HK-2 (cell line): ENCODE data around the gene NAP1L5.

Experiments used
- DNase-seq: peaks from one replicate; pipeline ENCODE4 v3.0.0-alpha.2; 2018; ENCODE audit not compliant: unreplicated experiment

The NAP1L5 gene

GRCh38 chr4:88722276-88722780 lies 24.7 kb upstream of the NAP1L5 start:
- no peak for DNase-seq

- DNase-seq = no peak
Observed at GRCh38 chr4:88720451-88721428, 23.1 kb upstream of the NAP1L5 start.

GRCh38 chr4:88719381-88719780 lies 21.8 kb upstream of the NAP1L5 start:
- no peak for DNase-seq

DNA sequence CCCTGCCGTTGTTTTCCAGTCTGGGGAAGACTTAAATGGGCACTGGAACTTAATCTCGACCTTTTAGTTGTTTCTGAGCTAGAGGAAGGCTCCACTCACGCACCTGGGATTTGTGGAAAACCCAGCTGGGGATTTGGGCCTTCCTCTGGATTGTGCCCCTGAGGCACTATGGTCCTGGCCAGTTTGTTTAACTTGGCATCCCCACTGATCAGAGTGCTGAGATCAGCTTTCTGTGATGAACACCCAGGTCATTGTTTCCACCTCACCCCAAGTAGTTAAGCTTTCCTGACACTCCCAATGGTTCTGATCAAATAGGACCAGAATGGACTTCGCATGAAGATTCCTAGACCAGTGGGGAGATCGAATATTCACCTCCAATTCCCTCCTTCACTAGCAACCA lies 20.5 kb upstream of the NAP1L5 start:
- DNase-seq = no peak

DNA sequence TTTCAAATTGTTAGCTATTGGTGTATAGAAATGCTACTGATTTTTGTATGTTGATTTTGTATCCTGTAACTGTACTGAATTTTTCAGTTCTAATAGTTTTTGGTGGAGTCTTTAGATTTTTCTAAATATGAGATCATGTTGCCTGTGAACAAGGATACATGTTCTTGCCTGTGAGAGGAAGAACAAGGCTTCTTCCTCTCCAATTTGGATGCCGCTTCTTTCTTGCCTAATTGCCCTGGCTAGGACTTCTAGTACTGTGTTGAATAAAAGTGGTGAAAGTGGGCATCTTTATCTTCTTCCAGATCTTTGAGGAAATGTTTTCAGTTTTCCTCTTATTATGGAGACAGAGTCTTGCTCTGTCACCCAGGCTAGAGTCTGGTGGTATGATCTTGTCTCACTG lies 16.2 kb upstream of the NAP1L5 start:
- DNase-seq = no peak

- DNase-seq = no peak
Observed at GRCh38 chr4:88709989-88710388, 12.4 kb upstream of the NAP1L5 start.

DNA sequence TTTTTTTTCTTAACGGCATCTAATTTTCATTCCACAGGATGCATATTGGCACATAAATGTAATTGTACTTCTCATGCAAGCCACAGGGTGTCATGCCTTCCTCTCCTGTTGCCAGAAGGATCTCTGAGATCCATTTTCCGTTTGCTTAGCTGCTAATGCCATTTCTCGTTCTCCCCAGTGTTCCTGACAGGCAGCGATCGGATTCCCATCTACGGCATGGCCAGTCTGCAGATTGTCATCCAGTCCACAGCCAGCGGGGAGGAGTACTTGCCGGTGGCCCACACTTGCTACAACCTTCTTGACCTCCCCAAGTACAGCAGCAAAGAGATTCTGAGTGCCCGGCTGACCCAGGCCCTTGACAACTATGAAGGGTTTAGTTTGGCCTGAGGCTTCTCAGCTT lies 8.9 kb upstream of the NAP1L5 start:
- no peak for DNase-seq

- DNase-seq = no peak
Observed at GRCh38 chr4:88705805-88706492, 8.3 kb upstream of the NAP1L5 start.

DNA sequence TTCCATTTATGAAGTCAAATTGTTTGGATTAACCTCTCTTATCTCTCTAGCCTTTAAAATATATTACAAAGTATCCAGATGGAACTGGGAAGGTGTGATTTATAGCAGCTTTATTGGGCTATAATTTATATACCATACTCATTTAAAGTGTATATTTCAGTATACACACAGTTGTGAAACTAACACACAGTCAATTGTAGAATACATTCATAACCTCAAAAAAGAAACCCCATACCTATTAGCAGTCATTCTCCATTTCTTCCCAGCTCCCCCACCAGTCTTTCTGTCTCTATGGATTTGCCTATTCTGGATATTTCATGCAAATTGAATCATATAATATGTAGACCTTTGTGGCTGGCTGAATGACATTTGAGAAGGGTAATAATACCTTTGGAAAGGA lies 7.6 kb upstream of the NAP1L5 start:
- DNase-seq = no peak

DNA sequence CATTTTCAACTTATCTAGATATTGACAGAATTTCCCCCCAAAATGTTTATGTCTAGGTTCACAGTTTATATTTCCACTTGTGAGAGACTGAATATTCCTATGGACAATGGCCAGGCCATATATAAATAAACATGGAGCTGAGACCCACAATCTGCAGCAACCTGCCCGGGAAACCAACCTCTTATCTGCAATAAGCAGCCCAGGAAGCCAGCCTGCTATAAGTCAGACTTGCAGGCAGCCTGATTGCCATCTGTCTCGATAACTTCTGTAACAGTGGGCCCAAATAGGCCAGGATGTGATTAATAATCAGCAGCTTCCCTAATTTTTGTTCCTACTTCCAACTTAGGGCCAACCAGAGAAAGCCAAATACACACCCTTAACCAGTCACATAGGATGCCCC lies 5.2 kb upstream of the NAP1L5 start:
- no peak for DNase-seq

GRCh38 chr4:88698519-88698918 lies 890 bp upstream of the NAP1L5 start:
- no peak for DNase-seq

GRCh38 chr4:88697141-88697540 lies 488 bp downstream of the NAP1L5 start:
- DNase-seq = no peak

GRCh38 chr4:88696630-88697029 lies 999 bp downstream of the NAP1L5 start:
- DNase-seq = no peak

GRCh38 chr4:88693792-88694191 lies 3.8 kb downstream of the NAP1L5 start:
- no peak for DNase-seq

- no peak for DNase-seq
Observed at GRCh38 chr4:88690355-88690754, 7.3 kb downstream of the NAP1L5 start.

DNA sequence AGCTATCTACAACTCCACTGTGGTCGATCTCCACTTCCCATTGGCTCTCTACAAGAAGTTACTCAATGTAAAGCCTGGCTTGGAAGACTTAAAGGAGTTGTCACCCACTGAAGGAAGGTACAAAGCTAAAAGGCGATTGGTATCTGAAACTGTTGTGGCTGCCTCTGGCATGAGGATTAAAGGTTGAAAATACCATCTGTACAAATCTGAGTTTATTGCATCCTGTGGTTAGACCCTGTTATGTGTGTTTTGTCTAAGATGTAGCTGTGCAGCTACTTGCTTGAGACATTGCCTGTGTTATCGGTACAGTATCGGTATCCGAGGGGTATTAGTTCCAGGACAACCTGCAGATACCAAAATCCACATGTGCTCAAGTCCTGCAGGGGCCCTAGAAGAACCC lies 16.4 kb downstream of the NAP1L5 start:
- no peak for DNase-seq

DNA sequence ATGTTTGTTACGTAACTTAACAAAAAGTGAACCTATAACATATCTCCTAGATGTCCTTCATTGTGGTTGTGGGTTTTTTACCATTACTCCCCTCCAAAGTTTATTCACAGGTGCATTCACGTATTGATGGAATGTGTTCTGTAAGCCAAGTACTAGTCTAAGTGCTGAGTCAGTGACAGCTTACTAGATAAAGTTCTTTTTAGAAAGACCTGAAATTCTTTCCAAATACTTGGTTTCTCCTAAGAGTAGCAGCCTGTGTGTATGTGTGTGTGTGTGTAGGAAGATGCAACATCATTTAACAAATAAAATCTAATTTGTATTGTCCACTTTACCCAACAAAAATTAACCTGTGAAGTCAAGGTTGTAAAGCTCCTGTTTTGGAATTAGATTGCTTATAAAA lies 22.1 kb downstream of the NAP1L5 start:
- no peak for DNase-seq

DNA sequence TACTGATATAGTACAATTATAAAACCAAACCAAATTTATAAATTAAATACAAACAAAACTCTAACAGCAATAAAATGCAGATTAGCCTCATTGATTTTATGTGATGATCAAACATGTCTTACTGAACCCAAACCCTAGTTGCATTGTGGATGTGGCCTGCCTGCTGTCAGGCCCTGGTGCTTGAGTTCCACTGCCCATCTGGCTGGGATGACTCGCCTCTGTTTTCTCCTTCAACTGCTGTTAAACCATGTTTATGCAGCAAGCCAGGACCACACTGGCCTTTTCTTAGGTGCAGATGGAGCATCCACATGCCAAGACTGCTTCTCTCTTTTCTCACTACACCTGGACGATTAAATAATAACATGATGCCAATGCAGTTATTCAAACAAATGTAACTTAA lies 22.6 kb downstream of the NAP1L5 start:
- no peak for DNase-seq

- no peak for DNase-seq
Observed at GRCh38 chr4:88674565-88674964, 23.1 kb downstream of the NAP1L5 start.

DNA sequence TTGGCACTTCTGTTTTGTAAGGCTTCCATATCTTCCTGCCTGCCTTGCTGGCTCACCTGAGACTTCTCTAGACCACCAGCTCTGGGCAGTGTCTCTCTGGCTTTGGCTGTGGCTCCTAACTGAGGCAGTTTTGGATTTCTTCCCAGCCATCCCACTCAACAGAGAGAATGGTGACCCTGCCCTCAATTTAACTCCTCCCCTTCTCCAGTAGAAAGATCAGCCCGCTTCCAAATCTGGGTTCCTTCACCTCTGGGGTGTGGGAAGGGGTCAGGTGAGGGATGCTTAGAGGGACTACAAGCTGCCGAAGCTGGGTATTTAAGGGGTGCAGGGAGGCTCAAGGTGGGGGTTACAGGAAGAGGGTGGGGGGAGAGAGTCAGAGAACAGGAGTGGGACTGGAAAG lies 23.7 kb downstream of the NAP1L5 start:
- no peak for DNase-seq

DNA sequence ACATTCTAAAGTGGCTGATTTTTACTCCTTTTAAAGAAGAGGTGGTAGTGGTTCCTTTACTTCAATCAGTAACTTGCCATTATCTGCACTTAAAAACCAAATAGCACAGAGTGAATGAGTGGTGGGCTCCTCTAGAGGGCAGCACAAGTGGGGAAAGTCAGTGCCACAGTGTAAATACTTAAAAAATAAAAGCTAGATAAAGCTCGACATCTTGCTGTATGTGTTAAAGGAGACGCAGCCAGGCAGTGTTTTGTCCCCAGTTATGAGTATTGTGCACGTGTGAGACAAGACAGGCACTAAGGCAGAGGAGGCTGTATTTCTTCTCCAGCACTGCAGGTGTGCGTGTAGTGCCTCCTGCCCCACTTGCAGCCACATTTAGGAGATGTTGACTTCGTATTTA lies 24.6 kb downstream of the NAP1L5 start:
- no peak for DNase-seq

- no peak for DNase-seq
Observed at GRCh38 chr4:88661739-88662138, 35.9 kb downstream of the NAP1L5 start.
